Fibroblast of villous mesenchyme (primary cell): ENCODE data around the gene CGNL1. TPM values are rescaled to one million over a fixed set of nuclear protein-coding genes. Genes with fewer than 3 reads are reported as not detected.

ENCODE experiments used
- DNase-seq: peaks from one replicate; pipeline ENCODE4 v3.0.0-alpha.2; 2010; ENCODE audit warnings: low read depth
- H3K4me3 ChIP-seq: 2 replicates; pipeline ENCODE4 v1.5.1; 2011; ENCODE audit warnings: low read depth, mild to moderate bottlenecking, low read length
- total RNA-seq: library from RNA; depleted of rRNA; stranded (reverse); fragments of >200 nt; gene quantifications from 2 replicates; pipeline ENCODE4 v1.2.3, GENCODE V29; 2012
- TF ChIP-seq, protein P1 (sequence below): IDR thresholded peaks from 2 replicates; pipeline ENCODE4 v1.5.1; 2012; ENCODE audit warnings: low read depth, mild to moderate bottlenecking, low read length; ENCODE audit not compliant: insufficient read depth

Gene CGNL1
- total RNA-seq, 1 donor: 0.43 TPM

DNA sequence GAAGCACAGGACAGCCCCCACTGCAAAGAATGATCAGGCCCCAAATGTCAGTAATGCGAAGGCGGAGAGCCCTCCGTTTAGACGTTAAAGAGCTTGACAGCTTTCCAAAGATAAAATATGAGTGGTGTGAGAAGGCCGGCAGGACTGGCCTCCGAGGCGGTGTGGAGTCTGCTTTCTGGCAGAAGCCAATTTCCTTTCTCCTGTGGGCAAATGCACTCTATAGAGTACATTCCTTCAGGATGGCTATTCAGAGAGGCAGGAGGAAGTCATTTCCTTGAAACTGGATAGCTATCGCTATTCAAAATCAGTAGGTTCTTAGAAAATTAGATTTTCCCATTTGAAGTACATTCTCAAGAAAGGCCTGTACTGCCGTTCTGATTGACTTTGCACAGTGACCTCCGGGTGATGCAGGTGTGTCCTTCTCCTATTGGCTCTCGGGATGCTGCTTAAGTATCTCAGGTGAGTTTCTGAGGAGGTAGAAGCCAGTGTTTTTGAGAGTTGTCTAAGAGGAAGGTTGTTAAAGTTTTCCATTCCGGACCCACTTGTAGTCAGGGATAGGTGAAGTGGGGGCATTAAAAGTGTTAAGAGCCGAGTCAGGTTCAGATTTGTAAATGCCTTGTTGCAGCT lies 142.6 kb downstream of the CGNL1 start:
- H3K4me3 ChIP-seq: no peak overlapping the region
- DNase-seq: no peak
- TF ChIP-seq, protein P1, sequence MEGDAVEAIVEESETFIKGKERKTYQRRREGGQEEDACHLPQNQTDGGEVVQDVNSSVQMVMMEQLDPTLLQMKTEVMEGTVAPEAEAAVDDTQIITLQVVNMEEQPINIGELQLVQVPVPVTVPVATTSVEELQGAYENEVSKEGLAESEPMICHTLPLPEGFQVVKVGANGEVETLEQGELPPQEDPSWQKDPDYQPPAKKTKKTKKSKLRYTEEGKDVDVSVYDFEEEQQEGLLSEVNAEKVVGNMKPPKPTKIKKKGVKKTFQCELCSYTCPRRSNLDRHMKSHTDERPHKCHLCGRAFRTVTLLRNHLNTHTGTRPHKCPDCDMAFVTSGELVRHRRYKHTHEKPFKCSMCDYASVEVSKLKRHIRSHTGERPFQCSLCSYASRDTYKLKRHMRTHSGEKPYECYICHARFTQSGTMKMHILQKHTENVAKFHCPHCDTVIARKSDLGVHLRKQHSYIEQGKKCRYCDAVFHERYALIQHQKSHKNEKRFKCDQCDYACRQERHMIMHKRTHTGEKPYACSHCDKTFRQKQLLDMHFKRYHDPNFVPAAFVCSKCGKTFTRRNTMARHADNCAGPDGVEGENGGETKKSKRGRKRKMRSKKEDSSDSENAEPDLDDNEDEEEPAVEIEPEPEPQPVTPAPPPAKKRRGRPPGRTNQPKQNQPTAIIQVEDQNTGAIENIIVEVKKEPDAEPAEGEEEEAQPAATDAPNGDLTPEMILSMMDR: no peak

DNA sequence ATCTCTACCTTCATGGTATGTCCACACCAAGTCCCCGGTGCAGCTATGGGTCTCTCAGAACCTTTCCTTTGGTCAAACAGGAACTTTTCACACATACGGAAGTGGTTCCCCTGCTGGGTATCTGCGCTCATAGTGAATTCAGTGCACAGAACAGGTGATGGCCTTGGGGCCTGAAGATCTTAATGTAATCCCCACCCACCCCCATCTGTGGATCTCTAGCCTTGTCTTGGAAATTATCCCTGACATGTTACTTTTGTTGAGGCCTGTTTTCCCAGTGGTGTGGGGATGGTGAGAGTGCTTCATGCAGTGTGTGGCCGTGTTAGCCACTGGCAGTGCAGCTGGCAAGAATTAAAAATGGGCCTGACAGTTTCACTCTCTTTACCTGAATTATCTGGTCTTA lies 143.5 kb downstream of the CGNL1 start:
- H3K4me3 ChIP-seq: no peak overlapping the region
- no peak for DNase-seq
- TF ChIP-seq, protein P1: no peak

DNA sequence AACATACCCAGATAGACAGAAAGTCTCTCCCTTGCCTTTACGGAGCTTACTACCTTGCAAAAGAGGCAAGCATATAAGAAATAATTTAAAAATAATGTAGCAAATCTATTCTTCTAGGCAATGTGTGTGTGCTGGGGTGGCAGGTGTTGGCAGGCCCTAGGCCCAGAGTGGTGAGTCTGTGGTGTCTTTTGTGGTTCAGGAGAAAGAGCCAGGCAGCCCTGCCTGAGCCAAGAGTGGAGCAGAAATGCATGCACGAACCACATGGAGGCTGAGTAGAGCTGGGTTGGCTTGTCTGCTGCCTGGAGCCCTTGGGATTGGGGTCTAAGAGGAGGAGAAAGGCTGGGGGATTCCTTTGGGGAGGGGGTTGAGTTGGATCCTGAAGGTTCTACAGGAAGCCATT lies 145.2 kb downstream of the CGNL1 start:
- TF ChIP-seq, protein P1: no peak
- no peak overlapping the region for H3K4me3 ChIP-seq
- DNase-seq: no peak

GRCh38 chr15:57522148-57522547 lies 145.8 kb downstream of the CGNL1 start:
- DNase-seq: no peak
- no peak overlapping the region for H3K4me3 ChIP-seq
- TF ChIP-seq, protein P1: no peak

- H3K4me3 ChIP-seq: no peak overlapping the region
- TF ChIP-seq, protein P1: no peak
- no peak for DNase-seq
Observed at GRCh38 chr15:57525581-57525980, 149.3 kb downstream of the CGNL1 start.

DNA sequence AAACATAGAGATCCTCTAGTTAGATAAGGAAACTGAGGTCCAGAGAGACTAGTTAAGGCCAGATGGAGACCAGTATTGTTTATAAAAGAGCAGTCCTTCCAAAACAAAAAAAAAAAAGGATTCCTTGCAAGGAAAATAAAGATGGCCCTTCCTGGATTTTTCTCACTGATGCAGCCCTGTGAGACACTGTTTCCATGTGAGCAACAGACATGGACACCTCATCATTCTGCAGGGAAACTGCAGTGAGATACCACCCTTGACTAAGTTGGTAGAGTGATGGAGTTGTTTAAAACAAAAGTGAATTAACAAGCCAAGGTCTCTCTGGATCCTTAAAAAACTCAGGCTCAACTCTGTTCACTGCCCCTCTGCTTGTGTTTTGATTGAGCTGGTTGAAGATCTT lies 149.8 kb downstream of the CGNL1 start:
- no peak for DNase-seq
- TF ChIP-seq, protein P1: no peak
- H3K4me3 ChIP-seq: no peak overlapping the region

- no peak overlapping the region for H3K4me3 ChIP-seq
- no peak for DNase-seq
- TF ChIP-seq, protein P1: no peak
Observed at GRCh38 chr15:57526615-57527014, 150.3 kb downstream of the CGNL1 start.
